HCT116 (cell line): ENCODE data around the gene LPA.

Source experiments
- EGR1 ChIP-seq: IDR thresholded peaks from 2 replicates; pipeline ENCODE4 v1.6.1; 2012; ENCODE audit warnings: low read depth
- EZH2 ChIP-seq: fragments of 200-600 bp; sonication (generic); IDR thresholded peaks from 2 replicates; pipeline ENCODE4 v1.6.1; 2017; ENCODE audit warnings: antibody characterized with exemption, mixed run types
- JUND ChIP-seq: IDR thresholded peaks from 2 replicates; pipeline ENCODE4 v1.6.1; 2012
- POLR2A ChIP-seq: IDR thresholded peaks from 2 replicates; pipeline ENCODE4 v1.7.0; 2011; ENCODE audit warnings: borderline replicate concordance; ENCODE audit not compliant: insufficient read depth, insufficient read length; ENCODE audit errors: extremely low read depth
- POLR2AphosphoS5 ChIP-seq: IDR thresholded peaks from 2 replicates; pipeline ENCODE4 v1.6.1; 2011; ENCODE audit warnings: mild to moderate bottlenecking, low read depth, low read length, moderate library complexity
- SIN3A ChIP-seq: IDR thresholded peaks from 2 replicates; pipeline ENCODE4 v1.6.1; 2012; ENCODE audit warnings: low read depth
- YY1 ChIP-seq: IDR thresholded peaks from 2 replicates; pipeline ENCODE4 v1.6.1; 2011; ENCODE audit warnings: low read length, low read depth, moderate library complexity, mild to moderate bottlenecking; ENCODE audit not compliant: insufficient replicate concordance; ENCODE audit errors: extremely low read depth
- ZFX ChIP-seq: fragments of 450-650 bp; IDR thresholded peaks from 2 replicates; pipeline ENCODE4 v1.6.1; 2017
- TF ChIP-seq, protein P1 (sequence below), 3 experiments: fragments of 200-600 bp in 1 of 3; sonication (generic) in 1 of 3; IDR thresholded peaks in 2 of 3; conservative IDR thresholded peaks in 1 of 3; 2 replicates each; pipeline ENCODE4 v1.5.1; 2012 to 2017; ENCODE audit warnings: low read depth in 2 of 3, low read length in 2 of 3, antibody characterized with exemption in 1 of 3, borderline replicate concordance in 1 of 3, control low read depth in 1 of 3, mild to moderate bottlenecking in 1 of 3, mixed read lengths in 1 of 3, mixed run types in 1 of 3, moderate library complexity in 1 of 3; ENCODE audit not compliant: insufficient read depth in 1 of 3
- TF ChIP-seq, protein P2 (sequence below): IDR thresholded peaks from 2 replicates; pipeline ENCODE4 v1.6.1; 2012; ENCODE audit warnings: low read depth

DNA sequence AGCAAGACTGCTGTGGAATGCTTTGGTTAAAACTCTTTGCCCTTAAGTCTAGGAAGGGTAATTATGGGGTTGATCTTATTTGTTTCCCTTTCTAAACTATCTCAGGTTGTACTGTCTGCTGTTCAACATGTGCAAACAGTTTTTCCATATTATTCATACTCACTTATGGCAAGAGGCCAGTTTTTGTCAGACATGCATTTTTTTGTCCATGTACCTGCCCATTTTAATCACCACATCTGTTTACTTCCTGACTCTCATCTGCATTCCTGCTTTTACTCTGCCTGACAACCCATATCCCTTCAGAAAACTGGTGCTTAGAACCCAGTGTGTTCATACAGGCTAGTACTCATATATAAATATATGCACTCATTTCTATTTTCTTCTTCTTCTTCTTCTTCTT lies 80.3 kb downstream of the LPA start:
- TF ChIP-seq POLR2A (no peak), ZFX (no peak), EZH2 (no peak), YY1 (no peak), POLR2AphosphoS5 (no peak), EGR1 (no peak), JUND (no peak), SIN3A (no peak)
- TF ChIP-seq, protein P1, sequence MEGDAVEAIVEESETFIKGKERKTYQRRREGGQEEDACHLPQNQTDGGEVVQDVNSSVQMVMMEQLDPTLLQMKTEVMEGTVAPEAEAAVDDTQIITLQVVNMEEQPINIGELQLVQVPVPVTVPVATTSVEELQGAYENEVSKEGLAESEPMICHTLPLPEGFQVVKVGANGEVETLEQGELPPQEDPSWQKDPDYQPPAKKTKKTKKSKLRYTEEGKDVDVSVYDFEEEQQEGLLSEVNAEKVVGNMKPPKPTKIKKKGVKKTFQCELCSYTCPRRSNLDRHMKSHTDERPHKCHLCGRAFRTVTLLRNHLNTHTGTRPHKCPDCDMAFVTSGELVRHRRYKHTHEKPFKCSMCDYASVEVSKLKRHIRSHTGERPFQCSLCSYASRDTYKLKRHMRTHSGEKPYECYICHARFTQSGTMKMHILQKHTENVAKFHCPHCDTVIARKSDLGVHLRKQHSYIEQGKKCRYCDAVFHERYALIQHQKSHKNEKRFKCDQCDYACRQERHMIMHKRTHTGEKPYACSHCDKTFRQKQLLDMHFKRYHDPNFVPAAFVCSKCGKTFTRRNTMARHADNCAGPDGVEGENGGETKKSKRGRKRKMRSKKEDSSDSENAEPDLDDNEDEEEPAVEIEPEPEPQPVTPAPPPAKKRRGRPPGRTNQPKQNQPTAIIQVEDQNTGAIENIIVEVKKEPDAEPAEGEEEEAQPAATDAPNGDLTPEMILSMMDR (IDR thresholded peaks at IDR 0.05 in 2 of 3, conservative IDR thresholded peaks at IDR 0.05 in 1 of 3; ENCODE audit: borderline replicate concordance in 1 of 3, insufficient read depth in 1 of 3, low read depth in 2 of 3, low read length in 2 of 3): no peak
- TF ChIP-seq, protein P2, sequence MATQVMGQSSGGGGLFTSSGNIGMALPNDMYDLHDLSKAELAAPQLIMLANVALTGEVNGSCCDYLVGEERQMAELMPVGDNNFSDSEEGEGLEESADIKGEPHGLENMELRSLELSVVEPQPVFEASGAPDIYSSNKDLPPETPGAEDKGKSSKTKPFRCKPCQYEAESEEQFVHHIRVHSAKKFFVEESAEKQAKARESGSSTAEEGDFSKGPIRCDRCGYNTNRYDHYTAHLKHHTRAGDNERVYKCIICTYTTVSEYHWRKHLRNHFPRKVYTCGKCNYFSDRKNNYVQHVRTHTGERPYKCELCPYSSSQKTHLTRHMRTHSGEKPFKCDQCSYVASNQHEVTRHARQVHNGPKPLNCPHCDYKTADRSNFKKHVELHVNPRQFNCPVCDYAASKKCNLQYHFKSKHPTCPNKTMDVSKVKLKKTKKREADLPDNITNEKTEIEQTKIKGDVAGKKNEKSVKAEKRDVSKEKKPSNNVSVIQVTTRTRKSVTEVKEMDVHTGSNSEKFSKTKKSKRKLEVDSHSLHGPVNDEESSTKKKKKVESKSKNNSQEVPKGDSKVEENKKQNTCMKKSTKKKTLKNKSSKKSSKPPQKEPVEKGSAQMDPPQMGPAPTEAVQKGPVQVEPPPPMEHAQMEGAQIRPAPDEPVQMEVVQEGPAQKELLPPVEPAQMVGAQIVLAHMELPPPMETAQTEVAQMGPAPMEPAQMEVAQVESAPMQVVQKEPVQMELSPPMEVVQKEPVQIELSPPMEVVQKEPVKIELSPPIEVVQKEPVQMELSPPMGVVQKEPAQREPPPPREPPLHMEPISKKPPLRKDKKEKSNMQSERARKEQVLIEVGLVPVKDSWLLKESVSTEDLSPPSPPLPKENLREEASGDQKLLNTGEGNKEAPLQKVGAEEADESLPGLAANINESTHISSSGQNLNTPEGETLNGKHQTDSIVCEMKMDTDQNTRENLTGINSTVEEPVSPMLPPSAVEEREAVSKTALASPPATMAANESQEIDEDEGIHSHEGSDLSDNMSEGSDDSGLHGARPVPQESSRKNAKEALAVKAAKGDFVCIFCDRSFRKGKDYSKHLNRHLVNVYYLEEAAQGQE: no peak
